HPDE6-E6E7 (cell line): Measurements from ENCODE around the gene GRAMD1A.
"Not testable (repeated sequence)": the region's sequence is repeated elsewhere in the genome, so short reads cannot be mapped to it uniquely, and the experiment has no call there.

ENCODE experiments used
- DNase-seq: peaks from one replicate; pipeline ENCODE4 v3.0.0; 2011; ENCODE audit warnings: missing footprints; ENCODE audit errors: extremely low spot score

Gene GRAMD1A

GRCh38 chr19:34999498-35000337 is at the start of gene GRAMD1A:
TSS of gene GRAMD1A (plus strand) at chr19:35000323. CDS start at chr19:35000479, 156 bp downstream.
- peak; percentile 93 for DNase-seq

GRCh38 chr19:34953092-34953491 is 47.0 kb upstream of the GRAMD1A start:
- no peak for DNase-seq

GRCh38 chr19:34957830-34958751 is 42.0 kb upstream of the GRAMD1A start:
- no peak for DNase-seq

GRCh38 chr19:34959021-34959420 is 41.1 kb upstream of the GRAMD1A start:
- DNase-seq: no peak

- no peak for DNase-seq
Observed at GRCh38 chr19:34960103-34960805, 39.9 kb upstream of the GRAMD1A start.

DNA sequence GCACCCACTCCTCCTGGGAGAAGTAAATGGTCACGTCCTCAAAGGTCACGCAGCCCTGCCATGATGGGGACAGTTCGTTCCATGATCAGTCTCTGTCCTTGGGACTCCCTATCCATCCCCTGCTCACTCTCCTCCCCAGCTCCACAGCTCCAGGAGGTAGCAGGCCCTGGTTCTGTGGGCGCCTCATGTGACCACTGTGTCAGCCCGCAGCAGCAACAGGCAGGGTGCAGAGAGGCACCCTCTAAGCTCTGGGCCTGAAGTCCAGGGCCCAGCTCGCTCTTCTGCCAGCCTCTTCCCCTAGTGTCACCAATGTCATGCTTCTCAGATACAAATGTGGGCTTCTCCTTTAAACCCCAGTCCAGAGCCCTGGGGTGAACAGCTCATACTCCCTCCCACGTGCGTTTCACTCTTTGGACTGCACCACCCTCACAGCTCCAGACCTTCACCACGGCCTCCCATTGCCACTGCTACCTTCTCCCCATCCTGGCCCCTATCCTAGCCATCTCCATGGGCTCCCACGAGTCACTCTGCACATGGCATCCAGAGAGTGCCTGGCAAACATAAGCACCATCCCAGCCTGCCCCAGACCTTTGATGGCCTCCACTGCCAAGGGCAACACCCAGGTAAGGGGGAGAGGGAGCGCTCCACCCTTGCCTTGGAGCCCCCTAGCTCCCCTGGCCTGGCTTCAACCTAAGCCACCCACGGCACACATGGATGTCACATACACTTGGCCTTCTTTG is 39.0 kb upstream of the GRAMD1A start:
- DNase-seq: no peak

GRCh38 chr19:34961775-34962686 is 38.1 kb upstream of the GRAMD1A start:
- no peak for DNase-seq

DNA sequence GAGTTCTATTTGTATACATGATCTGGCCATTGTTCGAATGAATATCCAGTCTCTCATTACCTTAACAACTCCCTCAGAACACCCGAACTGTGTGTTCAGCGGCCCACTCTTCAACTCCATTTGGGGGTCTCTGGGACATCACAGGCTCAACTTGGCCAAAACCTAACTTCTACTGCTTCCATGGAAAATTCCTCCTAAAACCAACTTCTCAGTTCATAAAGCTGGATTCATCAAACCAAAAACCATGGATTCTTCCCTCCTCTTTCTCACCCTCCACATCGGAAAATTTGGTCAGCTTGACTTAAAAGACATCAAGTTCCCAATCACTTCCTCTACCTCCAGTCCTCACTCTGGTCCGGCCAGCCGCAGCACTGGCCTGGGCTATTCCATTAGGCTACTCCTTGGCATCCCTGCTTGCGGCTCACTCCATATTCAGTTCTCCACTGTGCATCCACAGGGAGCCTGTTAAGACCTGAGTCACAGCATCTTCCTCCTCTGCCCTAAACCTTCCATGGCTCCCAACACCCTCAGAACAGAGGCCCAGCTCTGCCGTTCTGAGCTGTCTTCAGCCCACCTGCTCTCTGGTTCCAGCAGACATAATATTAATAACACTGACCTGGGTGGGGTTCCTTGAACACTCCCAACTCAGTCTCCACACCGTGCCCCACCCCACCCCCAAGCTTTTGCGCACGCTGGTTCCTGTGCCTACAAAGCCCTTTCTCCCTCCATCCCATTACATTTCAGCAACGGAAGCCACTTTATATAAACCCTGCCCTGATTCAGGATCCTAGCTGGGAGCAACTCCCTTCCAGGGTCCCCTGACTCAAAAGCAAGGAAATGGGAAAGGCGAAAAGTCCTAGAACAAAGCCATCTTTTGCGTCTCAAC is 37.2 kb upstream of the GRAMD1A start:
- no peak for DNase-seq

DNA sequence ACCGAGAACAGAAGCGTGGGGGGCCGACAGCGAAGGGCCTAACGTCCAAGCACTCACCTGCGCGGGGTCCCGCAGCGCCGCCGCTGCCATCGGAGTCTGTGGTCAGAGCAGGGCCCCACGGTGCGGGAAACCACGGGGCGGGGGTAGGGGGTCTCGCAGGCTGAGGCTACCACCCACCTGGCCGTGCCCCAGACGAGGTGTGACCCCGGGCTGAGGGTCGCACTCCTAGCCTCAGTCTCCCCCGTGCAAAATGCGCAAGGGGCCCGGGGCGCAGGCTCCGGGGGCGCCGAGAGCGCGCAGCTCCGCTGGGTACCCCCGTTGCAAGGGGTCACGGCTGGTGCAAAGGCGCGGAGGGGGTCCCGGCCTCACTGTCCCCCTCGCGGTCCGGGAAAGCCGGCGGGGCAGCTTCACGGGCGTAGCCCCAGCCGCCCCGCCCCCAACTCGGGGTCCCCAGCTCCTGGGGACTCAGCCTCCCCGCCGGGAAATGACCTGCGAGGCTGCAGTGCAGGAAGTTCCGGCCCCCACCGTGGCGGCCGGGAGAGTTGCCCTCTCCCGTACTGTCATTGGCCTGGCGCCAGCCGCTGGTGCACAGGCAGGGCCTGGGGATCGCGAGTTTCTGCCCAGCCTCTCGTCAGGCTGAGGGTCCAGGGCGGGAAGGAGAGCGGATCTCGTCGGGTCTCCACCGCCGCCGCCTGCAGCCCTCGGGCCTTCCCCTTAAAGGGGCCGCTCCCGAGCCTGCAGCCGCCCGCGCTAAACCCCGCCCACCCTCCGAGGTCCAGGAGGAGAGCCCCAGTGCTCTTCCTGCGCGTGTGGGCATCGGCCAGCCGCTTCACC is 36.3 kb upstream of the GRAMD1A start, which contains the start of gene ZNF792:
Gene ZNF792 (minus strand): TSS at position 657 of the 834 bp plus-strand sequence. CDS start 567 bp downstream, at position 90.
- peak; percentile 23 for DNase-seq

GRCh38 chr19:34964598-34964997 is 35.5 kb upstream of the GRAMD1A start:
- no peak for DNase-seq

- DNase-seq: not testable (repeated sequence)
Observed at GRCh38 chr19:34965505-34965904, 34.6 kb upstream of the GRAMD1A start.

- DNase-seq: no peak
Observed at GRCh38 chr19:34967551-34967950, 32.6 kb upstream of the GRAMD1A start.

- DNase-seq: no peak
Observed at GRCh38 chr19:34969721-34970120, 30.4 kb upstream of the GRAMD1A start.

- DNase-seq: not testable (repeated sequence)
Observed at GRCh38 chr19:34970185-34970780, 29.8 kb upstream of the GRAMD1A start.

GRCh38 chr19:34972163-34972705 is 27.9 kb upstream of the GRAMD1A start:
- no peak for DNase-seq

GRCh38 chr19:34974646-34975045 is 25.5 kb upstream of the GRAMD1A start:
- DNase-seq: no peak

GRCh38 chr19:34975056-34975455 is 25.1 kb upstream of the GRAMD1A start:
- DNase-seq: no peak
